Suprapubic skin (tissue), 4 donors: Measurements from ENCODE around the gene MFSD1. TPM values are rescaled to one million over a fixed set of nuclear protein-coding genes. Genes with fewer than 3 reads are reported as not detected.

Source experiments
- DNase-seq, 2 donors: peaks; one replicate each; pipeline ENCODE4 v3.0.0-alpha.2; 2019; ENCODE audit warnings: low spot score in 2 of 2
- H3K27ac ChIP-seq: fragments of 200-600 bp; sonication (generic); one replicate; pipeline ENCODE4 v1.5.1; 2019
- H3K27me3 ChIP-seq: fragments of 200-600 bp; sonication (generic); one replicate; pipeline ENCODE4 v1.5.1; 2019
- H3K36me3 ChIP-seq: fragments of 200-600 bp; sonication (generic); one replicate; pipeline ENCODE4 v1.5.1; 2019
- H3K4me1 ChIP-seq: fragments of 200-600 bp; sonication (generic); one replicate; pipeline ENCODE4 v1.5.1; 2019
- H3K4me3 ChIP-seq: fragments of 200-600 bp; sonication (generic); one replicate; pipeline ENCODE4 v1.5.1; 2019; ENCODE audit warnings: mild to moderate bottlenecking
- H3K9me3 ChIP-seq: fragments of 200-600 bp; sonication (generic); one replicate; pipeline ENCODE4 v1.5.1; 2019
- EP300 ChIP-seq: sonication (generic); formaldehyde crosslinking; IDR thresholded peaks from one replicate; pipeline ENCODE4 v1.6.1; 2017; ENCODE audit warnings: antibody characterized with exemption
- POLR2A ChIP-seq, 2 donors: fragments of 450-650 bp; IDR thresholded peaks; one replicate each; pipeline ENCODE4 v1.6.1; 2017; ENCODE audit warnings: antibody characterized with exemption in 2 of 2, mild to moderate bottlenecking in 2 of 2, moderate library complexity in 2 of 2
- POLR2AphosphoS5 ChIP-seq, 3 donors: sonication (generic); formaldehyde crosslinking; IDR thresholded peaks; one replicate each; pipeline ENCODE4 v1.6.1; 2017; ENCODE audit warnings: antibody characterized with exemption in 3 of 3
- WGBS: methylation state at CpG from one replicate; pipeline ENCODE4 v1.1.5; 2018; 5-methylcytosine and 5-hydroxymethylcytosine counted together
- total RNA-seq, 4 donors: library from RNA; depleted of rRNA; stranded (reverse); fragments of >200 nt; gene quantifications; one replicate each; pipeline ENCODE4 v1.1.0, GENCODE V29; 2016
- TF ChIP-seq, protein P1 (sequence below), 2 donors: fragments of 200-600 bp in 1 of 2; fragments of 450-650 bp in 1 of 2; sonication (generic) in 1 of 2; IDR thresholded peaks; one replicate each; pipeline ENCODE4 v1.5.1; 2016 to 2019; ENCODE audit warnings: antibody characterized with exemption in 2 of 2, mild to moderate bottlenecking in 1 of 2, moderate library complexity in 1 of 2

Gene MFSD1
- total RNA-seq, 4 donors from 2014 or later, result 46.3 to 80.6 (median 70.8) TPM

DNA sequence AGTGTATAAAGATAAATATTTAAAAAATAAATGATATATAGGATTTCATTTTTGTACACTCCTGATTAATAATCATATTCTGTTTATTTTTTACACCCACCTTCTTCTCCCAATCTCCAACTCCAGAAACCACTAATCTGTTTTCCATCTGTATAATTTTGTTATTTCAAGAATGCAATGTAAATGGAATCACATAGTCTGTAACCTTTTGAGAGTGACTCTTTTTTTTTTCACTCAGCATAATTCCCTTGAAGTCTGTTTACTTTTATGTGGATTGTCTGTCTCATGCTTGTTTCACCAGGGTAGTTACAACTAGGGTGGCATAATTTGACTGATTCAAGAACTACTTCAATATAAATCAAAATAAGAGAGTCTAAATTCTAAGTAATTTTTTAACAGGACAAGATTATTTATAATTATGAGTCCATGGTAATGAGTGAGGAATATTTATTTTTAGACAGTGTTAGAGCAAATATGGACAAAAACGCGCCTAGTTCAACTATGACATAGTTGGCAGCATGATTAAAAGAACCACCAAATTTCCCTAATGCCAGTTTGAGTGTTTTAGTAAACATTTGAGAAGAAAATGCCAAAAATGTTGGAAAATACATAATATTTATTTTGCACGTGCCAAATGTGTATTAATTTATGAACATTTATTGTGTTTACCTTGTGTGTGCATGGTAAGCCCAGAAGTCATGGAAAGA is 19.4 kb upstream of the MFSD1 start:
- WGBS, result 51% methylated on average over 3 of the region's 3 CpGs

DNA sequence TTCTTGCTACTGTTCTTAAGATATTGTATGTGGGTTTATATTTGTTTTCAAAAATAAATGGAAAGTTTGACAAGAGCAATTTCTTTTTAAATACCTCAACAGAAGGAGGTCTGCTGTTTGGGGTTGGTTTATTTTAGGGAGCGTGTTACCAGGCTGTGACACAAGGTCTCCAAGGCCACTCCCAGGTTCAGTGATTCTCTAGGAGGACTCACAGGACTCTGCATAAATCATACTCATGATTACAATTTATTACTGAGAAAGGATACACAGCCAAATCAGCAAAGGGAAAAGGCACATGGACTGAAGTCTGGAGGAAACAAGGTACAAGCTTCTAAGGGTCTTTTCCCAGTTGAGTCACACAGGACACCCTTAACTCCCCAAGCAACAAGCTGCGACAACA is 18.8 kb upstream of the MFSD1 start:
- Histone ChIP-seq H3K27me3 (no peaks in the 10 kb centered on the region), H3K27ac (no peak overlapping the region), H3K4me1 (no peaks in the 10 kb centered on the region), H3K4me3 (no peak overlapping the region), H3K36me3 (no peaks in the 10 kb centered on the region), H3K9me3 (no peaks in the 10 kb centered on the region)
- DNase-seq, result no peak
- TF ChIP-seq POLR2A (IDR thresholded peaks at IDR 0.05), result no peak
- TF ChIP-seq EP300, result no peak
- no peak for TF ChIP-seq POLR2AphosphoS5 (IDR thresholded peaks at IDR 0.05)
- TF ChIP-seq, protein P1, sequence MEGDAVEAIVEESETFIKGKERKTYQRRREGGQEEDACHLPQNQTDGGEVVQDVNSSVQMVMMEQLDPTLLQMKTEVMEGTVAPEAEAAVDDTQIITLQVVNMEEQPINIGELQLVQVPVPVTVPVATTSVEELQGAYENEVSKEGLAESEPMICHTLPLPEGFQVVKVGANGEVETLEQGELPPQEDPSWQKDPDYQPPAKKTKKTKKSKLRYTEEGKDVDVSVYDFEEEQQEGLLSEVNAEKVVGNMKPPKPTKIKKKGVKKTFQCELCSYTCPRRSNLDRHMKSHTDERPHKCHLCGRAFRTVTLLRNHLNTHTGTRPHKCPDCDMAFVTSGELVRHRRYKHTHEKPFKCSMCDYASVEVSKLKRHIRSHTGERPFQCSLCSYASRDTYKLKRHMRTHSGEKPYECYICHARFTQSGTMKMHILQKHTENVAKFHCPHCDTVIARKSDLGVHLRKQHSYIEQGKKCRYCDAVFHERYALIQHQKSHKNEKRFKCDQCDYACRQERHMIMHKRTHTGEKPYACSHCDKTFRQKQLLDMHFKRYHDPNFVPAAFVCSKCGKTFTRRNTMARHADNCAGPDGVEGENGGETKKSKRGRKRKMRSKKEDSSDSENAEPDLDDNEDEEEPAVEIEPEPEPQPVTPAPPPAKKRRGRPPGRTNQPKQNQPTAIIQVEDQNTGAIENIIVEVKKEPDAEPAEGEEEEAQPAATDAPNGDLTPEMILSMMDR (IDR thresholded peaks at IDR 0.05), result no peak
- 91% methylated on average over 2 of the region's 2 CpGs for WGBS

More for the DNA sequence above, 19.4 kb upstream of the MFSD1 start:
- no peak for DNase-seq
- Histone ChIP-seq H3K27me3 (no peaks in the 10 kb centered on the region), H3K36me3 (no peaks in the 10 kb centered on the region), H3K4me3 (no peak overlapping the region), H3K27ac (no peak overlapping the region), H3K9me3 (no peaks in the 10 kb centered on the region), H3K4me1 (no peaks in the 10 kb centered on the region)
- TF ChIP-seq EP300 (no peak), POLR2AphosphoS5 (IDR thresholded peaks at IDR 0.05) (no peak), POLR2A (IDR thresholded peaks at IDR 0.05) (no peak)
- TF ChIP-seq, protein P1 (IDR thresholded peaks at IDR 0.05), result no peak

DNA sequence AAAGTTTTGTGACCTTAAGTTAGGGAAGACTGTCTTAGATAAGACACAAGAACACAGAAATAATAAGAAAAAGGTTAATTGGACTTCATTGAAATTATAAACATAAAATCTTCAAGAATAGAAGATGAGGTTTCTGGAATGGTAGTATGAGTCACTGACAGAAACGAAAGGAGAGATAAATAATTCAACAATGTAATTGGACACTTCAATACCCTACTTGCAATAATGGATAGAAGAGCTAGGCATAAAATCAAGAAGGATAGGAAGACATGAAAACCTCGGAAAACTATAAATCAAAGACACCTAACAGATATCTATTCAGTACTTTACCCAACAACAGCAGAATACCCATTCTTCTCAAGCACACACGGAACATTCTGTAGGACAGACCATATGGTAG is 15.9 kb upstream of the MFSD1 start:
- H3K27me3 ChIP-seq, result no peaks in the 10 kb centered on the region
- H3K9me3 ChIP-seq, result no peaks in the 10 kb centered on the region
- WGBS, result 91% methylated on average over 3 of the region's 3 CpGs
- no peak overlapping the region for H3K27ac ChIP-seq
- no peaks in the 10 kb centered on the region for H3K36me3 ChIP-seq
- DNase-seq, result no peak
- H3K4me1 ChIP-seq, result peaks cover 3% of the 10 kb centered on the region
- TF ChIP-seq EP300 (no peak), POLR2AphosphoS5 (IDR thresholded peaks at IDR 0.05) (no peak), POLR2A (IDR thresholded peaks at IDR 0.05) (no peak)
- TF ChIP-seq, protein P1 (IDR thresholded peaks at IDR 0.05), result no peak
- no peak overlapping the region for H3K4me3 ChIP-seq

DNA sequence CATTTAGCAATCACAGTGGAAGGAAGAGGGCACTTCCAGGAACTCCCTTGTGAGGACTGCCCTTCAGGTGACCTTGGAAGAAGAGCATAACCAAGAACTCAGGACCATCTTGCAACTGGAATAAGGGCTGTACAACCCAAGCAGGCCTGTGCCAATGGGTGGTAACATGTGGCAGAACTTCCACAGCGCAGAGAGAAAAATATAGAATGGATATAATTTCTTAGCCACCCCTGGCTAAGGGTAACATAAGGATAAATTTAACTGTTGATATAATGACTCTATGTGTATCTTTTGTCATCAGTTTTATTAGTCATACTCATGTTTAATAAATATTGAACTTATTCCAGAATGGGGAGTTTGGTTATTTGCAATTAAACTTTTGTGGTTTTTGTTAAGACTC is 13.4 kb upstream of the MFSD1 start:
- Histone ChIP-seq H3K27ac (no peak overlapping the region), H3K4me1 (peaks cover 8% of the 10 kb centered on the region), H3K4me3 (no peak overlapping the region), H3K36me3 (no peaks in the 10 kb centered on the region), H3K27me3 (no peaks in the 10 kb centered on the region), H3K9me3 (no peaks in the 10 kb centered on the region)
- 100% methylated on average over 1 of the region's 1 CpG for WGBS
- TF ChIP-seq EP300 (no peak), POLR2AphosphoS5 (IDR thresholded peaks at IDR 0.05) (no peak), POLR2A (IDR thresholded peaks at IDR 0.05) (no peak)
- TF ChIP-seq, protein P1 (IDR thresholded peaks at IDR 0.05), result no peak
- no peak for DNase-seq

DNA sequence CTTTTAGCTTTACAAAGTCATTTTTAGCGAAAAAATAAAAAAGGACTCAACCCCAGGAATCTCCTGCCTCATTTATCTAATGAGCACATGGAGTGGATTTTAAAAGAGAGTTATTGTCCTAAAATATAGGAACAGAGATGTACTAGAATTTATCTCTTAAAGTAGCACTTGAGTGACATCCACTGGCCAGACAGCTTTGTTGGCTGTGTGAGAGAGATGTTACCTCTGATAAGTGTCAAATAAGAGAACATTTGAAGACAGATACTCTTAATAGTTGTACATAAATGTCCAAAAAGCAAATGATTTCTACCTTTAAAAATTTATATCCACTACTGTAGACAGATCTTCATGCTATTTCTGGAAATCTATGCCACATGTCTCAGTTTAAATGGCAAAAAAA is 12.3 kb upstream of the MFSD1 start:
- Histone ChIP-seq H3K9me3 (peaks cover under 1% of the 10 kb centered on the region), H3K4me1 (peaks cover 8% of the 10 kb centered on the region), H3K27me3 (no peaks in the 10 kb centered on the region), H3K27ac (no peak overlapping the region), H3K36me3 (no peaks in the 10 kb centered on the region), H3K4me3 (no peak overlapping the region)
- TF ChIP-seq, protein P1 (IDR thresholded peaks at IDR 0.05), result no peak
- no peak for TF ChIP-seq POLR2A (IDR thresholded peaks at IDR 0.05)
- no peak for TF ChIP-seq POLR2AphosphoS5 (IDR thresholded peaks at IDR 0.05)
- TF ChIP-seq EP300, result no peak
- WGBS, result 96% methylated on average over 1 of the region's 1 CpG
- DNase-seq, result no peak
